HG03045 (cell line): ENCODE measurements around the gene EMC8.
A peak's percentile ranks its signal among the peaks of the same experiment; 100 is the strongest.
"Not testable (repeated sequence)": the region's sequence is repeated elsewhere in the genome, so short reads cannot be mapped to it uniquely, and the experiment has no call there.

Experiments used
- ATAC-seq: cut with Tn5 transposase; IDR thresholded peaks from one replicate; pipeline ENCODE4 v1.9.1; 2021; ENCODE audit warnings: mild to moderate bottlenecking, moderate library complexity; ENCODE audit not compliant: unreplicated experiment

Gene EMC8

DNA sequence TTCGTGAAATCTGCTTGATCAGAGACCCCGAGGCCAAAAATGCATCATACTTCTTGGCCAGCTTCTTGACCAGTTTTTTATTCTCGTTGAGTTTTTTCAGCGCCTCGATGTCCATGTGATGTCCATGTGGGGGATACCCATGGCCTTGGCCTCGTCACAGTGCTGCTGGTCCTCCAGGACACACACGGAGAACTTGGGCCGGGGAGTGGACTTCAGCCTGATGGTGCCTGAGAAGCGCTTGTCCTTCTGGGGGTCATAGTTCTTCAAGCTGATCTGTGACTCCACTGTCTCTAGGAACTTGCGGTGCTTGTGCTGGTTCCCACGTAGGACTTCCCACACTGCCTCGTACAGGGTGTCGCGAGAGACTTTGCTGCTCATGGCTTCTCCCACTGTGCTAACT lies 16.8 kb upstream of the EMC8 start:
- no peak for ATAC-seq

- ATAC-seq, result no peak
Observed at GRCh38 chr16:85812811-85813700, 13.7 kb upstream of the EMC8 start.

DNA sequence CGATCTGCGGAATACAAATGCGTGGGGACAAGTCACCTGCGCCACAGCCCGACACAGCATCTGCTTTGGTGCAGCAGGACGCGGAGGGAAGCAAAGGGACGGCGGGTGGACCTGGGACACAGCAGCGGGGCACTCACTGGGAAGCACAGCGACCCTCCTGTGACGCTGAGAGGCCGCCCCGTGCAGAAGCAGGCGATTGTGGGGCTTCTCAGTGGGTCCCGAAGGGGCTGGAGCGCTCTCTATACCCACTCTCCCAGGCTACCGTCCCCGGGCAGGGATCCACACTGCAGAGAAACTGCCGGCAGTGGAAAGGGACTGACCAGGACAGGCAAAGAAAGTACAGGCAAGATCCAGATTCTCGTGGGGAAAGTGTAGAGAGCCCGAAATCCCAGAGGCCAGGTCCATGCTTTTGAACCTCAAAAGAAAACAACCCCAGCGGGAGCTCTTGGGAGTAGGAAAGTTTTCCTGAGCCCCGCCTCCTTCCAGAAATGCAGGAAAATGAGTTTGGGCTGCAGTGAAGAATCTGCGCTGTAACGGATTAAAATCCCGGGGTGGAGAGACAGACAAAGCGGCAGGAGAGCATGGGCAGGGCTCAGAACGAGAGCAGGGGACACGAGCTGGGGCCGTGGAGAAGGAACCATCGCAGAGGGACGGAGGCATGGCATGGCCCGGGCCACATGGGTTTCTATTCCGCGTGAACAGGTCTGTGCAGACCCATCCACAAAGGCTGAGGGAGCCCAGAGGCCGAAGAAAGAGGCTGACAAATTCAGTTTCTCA lies 12.9 kb upstream of the EMC8 start:
- no peak for ATAC-seq

DNA sequence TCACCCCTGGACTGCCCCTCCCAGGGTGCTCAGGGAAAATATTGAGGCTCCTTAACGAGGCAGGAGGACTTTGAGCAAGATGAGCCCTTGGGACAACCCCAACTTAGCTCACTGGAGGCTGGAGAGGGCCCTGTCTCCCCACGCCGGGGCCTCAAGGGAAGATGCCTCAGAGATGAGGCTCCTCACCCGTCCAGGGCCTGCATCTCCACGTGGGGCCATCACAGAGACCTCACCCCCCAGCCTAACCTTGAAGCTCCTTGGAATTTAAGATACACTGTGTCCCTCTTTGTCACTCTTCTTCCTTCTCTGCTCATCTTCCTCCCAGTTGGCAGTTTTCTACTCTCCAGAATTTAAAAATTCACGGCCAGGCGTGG lies 11.4 kb upstream of the EMC8 start:
- no peak for ATAC-seq

DNA sequence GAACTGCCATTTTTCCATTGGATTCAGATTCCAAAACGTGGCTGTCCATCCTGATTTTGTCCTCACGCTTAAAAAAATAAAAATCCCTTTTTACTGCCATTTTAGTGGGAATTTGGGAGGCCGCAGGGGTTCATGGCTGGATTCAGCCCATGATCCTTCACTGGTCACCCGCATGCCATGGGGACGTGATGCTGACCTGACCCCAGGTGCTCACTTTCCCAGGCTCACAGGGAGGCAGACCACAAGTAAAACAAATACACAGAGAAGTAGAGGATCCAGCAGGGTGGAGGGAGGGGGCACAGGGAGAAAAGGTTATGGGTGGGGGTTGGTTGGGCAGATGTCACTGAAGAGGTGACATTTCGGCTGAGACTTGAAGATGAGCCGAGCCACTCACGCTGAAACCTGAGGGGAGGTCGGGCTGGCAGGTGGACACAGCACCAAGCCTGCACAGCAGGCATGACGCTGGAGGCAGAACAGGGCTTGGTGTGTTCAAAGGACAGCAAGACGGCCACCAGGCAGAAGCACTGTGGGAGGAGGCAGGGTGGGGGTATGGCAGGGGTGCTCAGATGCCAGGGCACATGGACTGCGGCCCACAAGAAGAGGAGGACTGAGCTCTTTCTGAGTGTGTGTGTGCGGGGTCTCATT lies 10.9 kb upstream of the EMC8 start:
- no peak for ATAC-seq

DNA sequence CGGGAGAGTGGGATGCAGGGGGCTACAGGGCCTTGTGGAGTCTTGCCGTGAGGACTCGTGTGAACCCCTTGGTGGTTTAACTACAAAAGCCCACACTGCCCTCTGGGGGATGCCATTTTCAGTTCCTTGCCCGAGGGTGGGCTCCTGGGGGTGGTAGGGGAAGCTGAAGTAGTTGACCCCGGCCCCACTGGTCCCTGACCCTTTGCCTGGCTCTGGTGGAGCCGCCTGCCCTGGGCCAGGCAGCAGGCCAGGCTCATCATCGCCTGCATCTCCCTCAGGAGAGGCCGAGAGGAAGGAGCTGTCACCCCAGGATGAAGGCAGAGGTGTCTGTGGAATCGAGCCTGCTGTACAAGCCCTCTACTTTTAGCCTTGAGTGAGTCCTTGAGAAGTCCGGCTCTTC lies 10.3 kb upstream of the EMC8 start:
- no peak for ATAC-seq

DNA sequence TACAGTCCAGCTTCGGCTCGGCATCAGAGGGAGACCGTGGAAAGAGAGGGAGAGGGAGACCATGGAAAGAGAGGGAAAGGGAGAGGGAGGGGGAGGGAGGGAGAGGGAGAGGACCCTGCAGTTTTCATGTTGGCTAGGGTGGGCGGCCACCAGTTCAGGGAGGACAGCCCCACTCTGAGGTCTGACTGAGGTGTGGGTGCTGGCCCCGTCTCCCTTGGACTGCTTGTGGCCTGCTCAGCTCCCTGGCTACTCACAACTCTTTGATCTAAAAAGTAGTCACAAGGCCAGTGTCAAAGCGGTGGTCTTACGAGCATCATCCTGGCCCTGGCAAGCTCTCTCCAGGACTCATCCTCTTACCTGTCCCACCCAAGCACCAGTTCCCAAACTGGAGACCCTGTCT lies 9.6 kb upstream of the EMC8 start:
- no peak for ATAC-seq

DNA sequence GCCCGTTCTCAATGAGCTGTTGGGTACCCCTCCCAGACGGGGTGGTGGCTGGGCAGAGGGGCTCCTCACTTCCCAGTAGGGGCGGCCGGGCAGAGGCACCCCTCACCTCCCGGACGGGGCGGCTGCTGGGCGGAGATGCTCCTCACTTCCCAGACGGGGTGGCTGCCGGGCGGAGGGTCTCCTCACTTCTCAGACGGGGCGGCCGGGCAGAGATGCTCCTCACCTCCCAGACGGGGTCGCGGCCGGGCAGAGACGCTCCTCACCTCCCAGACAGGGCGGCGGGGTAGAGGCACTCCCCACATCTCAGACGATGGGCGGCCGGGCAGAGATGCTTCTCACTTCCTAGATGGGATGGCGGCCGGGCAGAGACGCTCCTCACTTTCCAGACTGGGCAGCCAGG lies 8.8 kb upstream of the EMC8 start:
- ATAC-seq, result not testable (repeated sequence)

- ATAC-seq, result not testable (repeated sequence)
Observed at GRCh38 chr16:85807340-85807739, 8.0 kb upstream of the EMC8 start.

DNA sequence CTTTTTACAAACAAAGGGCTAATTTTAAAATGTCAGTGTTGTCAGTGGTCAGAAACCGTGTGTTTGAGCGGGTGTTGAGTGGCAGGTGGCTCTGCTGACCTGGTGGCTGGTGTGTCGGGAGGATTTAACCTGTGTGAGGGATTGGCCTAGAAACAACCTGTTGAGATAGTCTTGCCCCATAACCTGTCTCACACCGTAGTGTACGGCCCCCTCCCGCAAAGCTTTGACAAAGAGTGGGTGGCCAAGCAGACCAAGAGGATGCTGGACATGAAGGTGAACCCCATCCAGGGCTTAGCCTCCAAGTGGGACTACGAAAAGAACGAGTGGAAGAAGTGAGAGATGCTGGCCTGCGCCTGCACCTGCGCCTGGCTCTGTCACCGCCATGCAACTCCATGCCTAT lies 7.2 kb upstream of the EMC8 start:
- no peak for ATAC-seq

DNA sequence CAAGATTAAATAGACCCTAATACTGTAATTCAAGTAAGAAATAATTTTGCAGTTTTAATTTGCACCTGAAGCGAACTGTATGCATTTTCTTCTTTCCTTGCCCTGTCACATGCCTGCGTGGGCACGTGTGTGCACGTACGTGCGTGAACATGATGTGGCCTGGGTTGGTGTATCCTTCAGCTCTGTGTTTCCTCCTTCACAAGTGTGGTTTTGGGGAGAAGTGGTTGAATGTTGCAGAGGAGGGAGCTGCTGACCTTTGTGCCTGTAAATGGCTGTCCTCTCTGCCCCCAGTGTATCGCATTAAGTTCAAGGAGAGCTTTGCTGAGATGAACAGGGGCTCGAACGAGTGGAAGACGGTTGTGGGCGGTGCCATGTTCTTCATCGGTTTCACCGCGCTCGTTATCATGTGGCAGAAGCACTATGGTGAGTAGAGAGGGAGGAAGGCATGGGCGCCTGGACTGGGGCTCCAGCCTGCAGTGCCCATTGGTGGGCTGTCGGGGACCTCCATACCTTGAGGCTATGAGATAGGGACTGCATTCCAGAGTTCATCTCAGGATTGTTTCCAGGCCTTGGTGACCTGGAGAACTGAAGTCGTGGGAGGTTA lies 6.2 kb upstream of the EMC8 start:
- no peak for ATAC-seq

DNA sequence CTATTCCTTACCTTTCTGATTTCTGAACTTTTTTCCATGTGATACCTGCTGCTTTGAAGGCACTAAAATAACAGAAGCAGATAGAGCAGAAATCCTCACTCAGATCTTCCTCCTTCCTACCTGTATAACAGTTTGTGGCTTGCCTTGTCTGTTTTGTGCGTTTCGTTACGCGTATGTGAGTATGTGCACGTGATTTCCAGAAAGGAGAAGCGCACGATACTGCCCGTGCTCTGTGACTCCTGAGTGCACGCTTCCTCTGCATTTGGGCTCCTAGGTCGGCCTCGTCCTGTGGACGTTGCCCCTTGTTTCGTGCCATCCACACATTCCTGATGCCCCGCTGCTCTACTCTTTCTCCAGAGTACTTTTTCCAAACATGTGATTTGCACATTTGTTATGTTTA lies 4.2 kb upstream of the EMC8 start:
- ATAC-seq, result no peak

- ATAC-seq, result no peak
Observed at GRCh38 chr16:85800321-85800669, 951 bp upstream of the EMC8 start.

GRCh38 chr16:85798901-85799496 lies 345 bp downstream of the EMC8 start:
- ATAC-seq, result peak; percentile 23

DNA sequence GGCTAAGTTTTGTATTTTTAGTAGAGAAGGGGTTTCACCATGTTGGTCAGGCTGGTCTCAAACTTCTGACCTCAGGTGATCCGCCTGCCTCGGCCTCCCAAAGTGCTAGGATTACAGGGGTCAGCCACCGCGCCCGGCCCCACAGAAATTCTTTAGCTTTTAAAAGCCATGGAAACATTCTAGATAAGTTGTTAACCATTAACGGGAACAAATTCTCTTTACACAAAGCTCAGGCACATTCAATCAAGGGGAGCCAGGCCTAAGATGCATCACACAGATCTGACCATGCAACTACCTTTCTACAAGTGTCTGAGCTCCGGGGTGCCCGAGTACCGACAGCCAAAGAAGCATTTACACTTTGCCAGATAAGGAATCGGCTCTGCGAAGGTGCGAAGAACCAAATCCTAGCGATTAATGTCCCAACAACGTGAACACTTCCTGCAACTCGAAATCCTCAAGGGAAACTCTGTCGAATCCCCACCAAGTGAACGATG lies 1.0 kb downstream of the EMC8 start:
- ATAC-seq, result no peak

DNA sequence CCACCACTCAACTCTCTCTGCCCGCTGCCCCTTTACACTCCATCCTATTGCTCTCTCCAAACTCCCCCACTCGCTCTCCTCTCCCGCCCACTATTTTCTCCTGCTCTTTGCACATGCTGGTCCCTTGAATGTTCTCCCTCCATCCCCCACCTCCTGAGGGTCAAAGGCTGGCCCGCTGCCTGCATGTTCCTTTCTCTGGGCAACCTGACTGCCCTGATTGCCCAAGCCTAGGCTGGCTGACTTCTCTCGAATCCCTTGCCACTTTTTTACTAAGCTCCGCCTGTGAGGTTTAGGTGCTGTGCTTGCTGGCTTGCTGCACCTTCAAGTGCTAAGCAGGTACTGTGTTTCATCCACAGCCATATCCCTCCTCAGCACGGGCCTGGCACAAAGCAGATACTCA lies 2.7 kb downstream of the EMC8 start:
- ATAC-seq, result no peak

DNA sequence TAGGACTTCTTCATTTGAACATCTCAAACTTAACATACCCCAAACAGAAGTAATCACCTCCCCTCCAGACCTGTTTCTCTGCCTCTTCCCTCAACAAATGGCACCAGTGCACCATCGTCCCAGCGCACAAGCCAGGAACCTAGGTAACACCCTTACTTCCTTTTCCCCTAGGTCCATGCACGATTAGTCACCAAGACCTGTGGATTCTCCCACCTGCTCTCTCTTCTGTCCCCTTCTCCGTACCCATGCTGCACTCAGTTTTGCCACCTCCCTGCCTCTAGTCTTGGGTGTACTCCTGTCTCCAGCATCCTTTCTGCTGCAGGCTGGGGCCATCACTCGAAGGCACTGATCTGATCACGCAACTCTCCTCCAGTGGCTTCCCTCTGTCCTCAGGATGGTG lies 3.2 kb downstream of the EMC8 start:
- no peak for ATAC-seq

DNA sequence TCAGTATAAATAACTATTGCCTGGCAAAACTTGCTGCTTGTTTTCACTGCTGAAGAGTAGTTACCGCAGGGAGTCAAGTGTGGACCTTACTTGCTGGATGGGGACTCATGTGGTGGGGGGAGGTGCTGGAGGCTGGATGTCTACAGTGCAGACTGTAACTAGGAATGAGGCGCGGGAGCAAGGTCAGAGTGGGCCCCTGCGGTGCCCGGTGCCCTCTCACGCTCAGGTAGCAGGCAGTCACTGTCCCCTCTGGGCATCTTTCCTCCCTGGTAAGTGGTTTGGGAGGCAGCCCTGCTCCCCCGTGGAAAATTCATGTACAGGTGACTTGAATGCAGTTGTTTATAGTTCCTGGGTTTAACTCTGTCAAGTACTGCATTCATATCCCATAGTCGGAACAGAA lies 4.6 kb downstream of the EMC8 start:
- no peak for ATAC-seq

DNA sequence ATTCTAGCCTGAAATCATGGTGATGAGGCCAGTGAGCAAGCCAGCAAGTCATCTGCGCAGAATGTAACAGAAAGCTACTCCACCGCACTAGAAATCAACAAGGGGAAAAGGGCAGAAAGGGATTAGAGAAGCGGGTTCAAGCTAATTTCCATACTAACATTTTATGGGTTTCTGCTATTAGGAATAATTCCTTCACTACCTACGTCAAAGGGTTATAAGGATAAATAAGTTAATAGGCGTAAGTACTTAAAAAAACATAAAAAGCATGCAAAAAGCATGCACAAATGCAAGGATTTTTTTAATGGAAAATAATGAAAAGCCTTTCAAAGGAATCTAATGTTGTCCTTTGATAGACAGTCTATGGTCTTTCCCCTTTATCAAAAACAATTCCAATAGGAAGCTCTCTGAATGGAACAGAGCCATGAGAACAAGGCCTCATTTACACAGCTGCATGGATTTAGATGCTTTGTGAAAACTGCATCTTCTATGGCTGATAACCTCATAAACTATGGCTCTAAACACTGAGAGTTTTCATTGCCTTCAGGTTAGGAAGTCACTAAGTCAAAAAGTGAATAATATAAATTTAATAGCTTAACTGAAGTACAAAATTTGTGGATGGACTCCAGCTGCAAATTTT lies 5.6 kb downstream of the EMC8 start:
- no peak for ATAC-seq

DNA sequence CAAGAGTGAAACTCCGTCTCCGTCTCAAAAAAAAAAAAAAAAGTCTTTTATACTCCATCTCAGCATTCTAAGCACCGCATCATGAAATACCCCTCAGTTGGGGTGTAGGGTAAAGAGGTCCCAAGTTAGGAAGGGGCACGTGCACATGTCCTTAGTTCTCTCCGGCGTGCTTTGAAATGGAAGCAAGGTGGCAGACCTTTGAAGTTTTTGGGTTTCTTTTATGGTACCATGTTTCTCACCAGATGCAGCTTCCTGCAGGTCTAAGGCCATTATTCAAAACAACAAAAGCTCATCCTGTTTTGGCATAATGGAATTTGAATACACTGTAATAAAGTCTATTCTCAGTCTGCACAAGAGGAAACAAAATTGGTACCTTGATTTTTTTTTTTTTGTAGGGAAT lies 9.6 kb downstream of the EMC8 start:
- no peak for ATAC-seq
